Endodermal cell (in vitro differentiated cells): ENCODE data around the gene MYO7A. TPM values are rescaled to one million over a fixed set of nuclear protein-coding genes. Genes with fewer than 3 reads are reported as not detected.

Experiments
- DNase-seq: peaks from one replicate; pipeline ENCODE4 v3.0.0-alpha.2; 2017
- H3K27ac ChIP-seq: 2 replicates; pipeline ENCODE4 v1.5.1; 2013; ENCODE audit warnings: mild to moderate bottlenecking, low read depth, low read length, moderate library complexity
- H3K27me3 ChIP-seq: 2 replicates; pipeline ENCODE4 v1.6.1; 2013; ENCODE audit warnings: mild to moderate bottlenecking, low read length, moderate library complexity; ENCODE audit not compliant: insufficient read depth, control insufficient read depth, poor library complexity, severe bottlenecking
- H3K36me3 ChIP-seq: 2 replicates; pipeline ENCODE4 v1.7.0; 2013; ENCODE audit warnings: mild to moderate bottlenecking, low read length, moderate library complexity; ENCODE audit not compliant: control insufficient read depth, insufficient read depth
- H3K4me1 ChIP-seq: one replicate; pipeline ENCODE4 v1.7.0; 2013; ENCODE audit warnings: low read length; ENCODE audit not compliant: control insufficient read depth, insufficient read depth
- H3K4me3 ChIP-seq: 2 replicates; pipeline ENCODE4 v1.5.1; 2013; ENCODE audit warnings: mild to moderate bottlenecking, low read length, moderate library complexity
- H3K9ac ChIP-seq: 2 replicates; pipeline ENCODE4 v1.6.1; 2013; ENCODE audit warnings: mild to moderate bottlenecking, low read length, moderate library complexity; ENCODE audit not compliant: poor library complexity, severe bottlenecking; ENCODE audit errors: extremely low read depth
- H3K9me3 ChIP-seq: 2 replicates; pipeline ENCODE4 v1.6.1; 2013; ENCODE audit warnings: mild to moderate bottlenecking, low read length, moderate library complexity; ENCODE audit not compliant: control insufficient read depth
- H3K27ac Mint-ChIP-seq: 2 replicates; pipeline ENCODE4 v1.8.0; 2020; ENCODE audit warnings: mixed read lengths
- H3K27me3 Mint-ChIP-seq: 2 replicates; pipeline ENCODE4 v1.8.0; 2021; ENCODE audit warnings: mild to moderate bottlenecking, mixed read lengths; ENCODE audit not compliant: insufficient read depth
- H3K36me3 Mint-ChIP-seq: 2 replicates; pipeline ENCODE4 v1.8.0; 2020; ENCODE audit warnings: low read depth, mixed read lengths
- H3K4me1 Mint-ChIP-seq: 2 replicates; pipeline ENCODE4 v1.8.0; 2020; ENCODE audit warnings: mixed read lengths
- H3K4me3 Mint-ChIP-seq: 2 replicates; pipeline ENCODE4 v1.8.0; 2020; ENCODE audit warnings: mild to moderate bottlenecking, moderate library complexity, mixed read lengths
- H3K9me3 Mint-ChIP-seq: 2 replicates; pipeline ENCODE4 v1.8.0; 2020; ENCODE audit warnings: mild to moderate bottlenecking, mixed read lengths
- WGBS, 2 experiments: methylation state at CpG; one replicate each; pipeline versions ENCODE4 v1.1.5 to v1.1.7; 2013; ENCODE audit warnings: missing lambda C conversion rate in 2 of 2, mixed read lengths in 1 of 2; ENCODE audit not compliant: insufficient coverage in 1 of 2, insufficient read length in 1 of 2; 5-methylcytosine and 5-hydroxymethylcytosine counted together
- total RNA-seq, 2 donors: library from RNA; stranded (reverse); fragmentation: NEBNext Ultra II Directional in 1 of 2; extraction: Animal tissue kit (Norgen Biotek cat#: 25700) in 1 of 2; gene quantifications; 2 replicates in 1 of 2; 3 replicates in 1 of 2; pipeline ENCODE4 v1.2.1, GENCODE V29; 2021
- TF ChIP-seq, protein P1 (sequence below): fragments of 200-600 bp; sonication (generic); conservative IDR thresholded peaks from 2 replicates; pipeline ENCODE4 v1.5.0; 2021; ENCODE audit warnings: antibody characterized with exemption, mild to moderate bottlenecking

The MYO7A gene
- total RNA-seq, 2 donors from 2014 or later: 2.4 to 2.7 TPM

DNA sequence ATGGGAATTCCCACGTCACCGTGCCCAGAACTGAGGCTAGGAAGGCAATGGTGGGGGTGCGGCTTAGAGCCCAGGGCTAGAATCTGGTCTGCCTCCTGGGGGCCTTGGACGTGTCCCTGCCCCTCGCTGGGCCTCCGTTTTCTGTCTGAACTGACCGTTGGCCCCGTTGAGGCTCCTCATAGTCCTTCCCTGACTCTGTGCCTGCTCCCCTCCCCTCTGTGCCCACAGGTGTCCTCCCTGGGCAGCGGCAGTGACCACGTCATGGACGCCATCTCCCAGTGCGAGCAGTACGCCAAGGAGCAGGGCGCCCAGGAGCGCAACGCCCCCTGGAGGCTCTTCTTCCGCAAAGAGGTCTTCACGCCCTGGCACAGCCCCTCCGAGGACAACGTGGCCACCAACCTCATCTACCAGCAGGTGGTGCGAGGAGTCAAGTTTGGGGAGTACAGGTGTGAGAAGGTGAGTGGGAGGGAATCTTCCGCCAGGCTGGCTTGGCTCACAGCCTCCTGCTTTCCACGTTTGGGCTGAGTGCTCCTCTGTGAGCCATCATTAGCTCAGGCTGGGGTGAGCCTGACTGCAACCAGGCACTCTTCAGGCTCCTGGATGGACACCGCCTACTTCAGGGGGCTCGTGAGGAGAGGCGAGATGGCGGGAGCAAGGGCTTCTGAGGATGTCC lies 63.9 kb downstream of the MYO7A start:
- no peaks in the 10 kb centered on the region for H3K36me3 Mint-ChIP-seq
- peak; percentile 98 for DNase-seq
- H3K9me3 ChIP-seq: no peaks in the 10 kb centered on the region
- peak overlapping the region; percentile 90 for H3K27ac Mint-ChIP-seq
- peaks cover 3% of the 10 kb centered on the region for H3K4me1 ChIP-seq
- TF ChIP-seq, protein P1, sequence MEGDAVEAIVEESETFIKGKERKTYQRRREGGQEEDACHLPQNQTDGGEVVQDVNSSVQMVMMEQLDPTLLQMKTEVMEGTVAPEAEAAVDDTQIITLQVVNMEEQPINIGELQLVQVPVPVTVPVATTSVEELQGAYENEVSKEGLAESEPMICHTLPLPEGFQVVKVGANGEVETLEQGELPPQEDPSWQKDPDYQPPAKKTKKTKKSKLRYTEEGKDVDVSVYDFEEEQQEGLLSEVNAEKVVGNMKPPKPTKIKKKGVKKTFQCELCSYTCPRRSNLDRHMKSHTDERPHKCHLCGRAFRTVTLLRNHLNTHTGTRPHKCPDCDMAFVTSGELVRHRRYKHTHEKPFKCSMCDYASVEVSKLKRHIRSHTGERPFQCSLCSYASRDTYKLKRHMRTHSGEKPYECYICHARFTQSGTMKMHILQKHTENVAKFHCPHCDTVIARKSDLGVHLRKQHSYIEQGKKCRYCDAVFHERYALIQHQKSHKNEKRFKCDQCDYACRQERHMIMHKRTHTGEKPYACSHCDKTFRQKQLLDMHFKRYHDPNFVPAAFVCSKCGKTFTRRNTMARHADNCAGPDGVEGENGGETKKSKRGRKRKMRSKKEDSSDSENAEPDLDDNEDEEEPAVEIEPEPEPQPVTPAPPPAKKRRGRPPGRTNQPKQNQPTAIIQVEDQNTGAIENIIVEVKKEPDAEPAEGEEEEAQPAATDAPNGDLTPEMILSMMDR: peak; percentile 99
- H3K27me3 Mint-ChIP-seq: peaks cover 2% of the 10 kb centered on the region
- no peak overlapping the region for H3K27ac ChIP-seq
- no peaks in the 10 kb centered on the region for H3K27me3 ChIP-seq
- 52% methylated on average over 15 to 27 of the region's 27 CpGs for WGBS, 2 experiments
- no peaks in the 10 kb centered on the region for H3K36me3 ChIP-seq
- H3K4me1 Mint-ChIP-seq: peaks cover 4% of the 10 kb centered on the region
- H3K9ac ChIP-seq: no peak overlapping the region
- H3K4me3 ChIP-seq: no peak overlapping the region
- no peaks in the 10 kb centered on the region for H3K9me3 Mint-ChIP-seq
- H3K4me3 Mint-ChIP-seq: peak overlapping the region; percentile 53

DNA sequence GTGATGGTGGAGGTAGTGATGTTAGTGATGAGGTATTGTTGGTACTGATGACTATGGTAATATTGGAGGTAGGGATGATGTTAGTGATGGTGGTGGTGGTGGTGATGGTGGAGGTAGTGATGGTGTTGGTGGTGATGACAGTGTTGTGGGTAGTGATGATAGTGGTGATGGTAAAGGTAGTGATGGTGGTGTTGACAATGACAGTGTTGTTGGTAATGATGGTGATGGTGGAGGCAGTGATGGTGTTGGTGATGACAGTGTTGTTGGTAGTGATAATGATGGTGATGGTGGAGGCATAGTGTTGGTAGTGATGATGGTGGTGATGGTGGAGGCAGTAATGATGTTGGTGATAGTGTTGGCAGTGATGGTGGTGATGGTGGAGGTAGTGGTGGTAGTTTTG lies 65.1 kb downstream of the MYO7A start:
- H3K9me3 ChIP-seq: no peaks in the 10 kb centered on the region
- no peak for DNase-seq
- H3K9ac ChIP-seq: no peak overlapping the region
- H3K4me1 ChIP-seq: peaks cover under 1% of the 10 kb centered on the region
- no peaks in the 10 kb centered on the region for H3K9me3 Mint-ChIP-seq
- H3K27me3 Mint-ChIP-seq: peaks cover 2% of the 10 kb centered on the region
- H3K27me3 ChIP-seq: no peaks in the 10 kb centered on the region
- peaks cover 4% of the 10 kb centered on the region for H3K4me1 Mint-ChIP-seq
- no peaks in the 10 kb centered on the region for H3K36me3 Mint-ChIP-seq
- TF ChIP-seq, protein P1: no peak
- H3K27ac Mint-ChIP-seq: no peak overlapping the region
- no peak overlapping the region for H3K4me3 Mint-ChIP-seq
- no peak overlapping the region for H3K27ac ChIP-seq
- no peak overlapping the region for H3K4me3 ChIP-seq
- H3K36me3 ChIP-seq: no peaks in the 10 kb centered on the region

DNA sequence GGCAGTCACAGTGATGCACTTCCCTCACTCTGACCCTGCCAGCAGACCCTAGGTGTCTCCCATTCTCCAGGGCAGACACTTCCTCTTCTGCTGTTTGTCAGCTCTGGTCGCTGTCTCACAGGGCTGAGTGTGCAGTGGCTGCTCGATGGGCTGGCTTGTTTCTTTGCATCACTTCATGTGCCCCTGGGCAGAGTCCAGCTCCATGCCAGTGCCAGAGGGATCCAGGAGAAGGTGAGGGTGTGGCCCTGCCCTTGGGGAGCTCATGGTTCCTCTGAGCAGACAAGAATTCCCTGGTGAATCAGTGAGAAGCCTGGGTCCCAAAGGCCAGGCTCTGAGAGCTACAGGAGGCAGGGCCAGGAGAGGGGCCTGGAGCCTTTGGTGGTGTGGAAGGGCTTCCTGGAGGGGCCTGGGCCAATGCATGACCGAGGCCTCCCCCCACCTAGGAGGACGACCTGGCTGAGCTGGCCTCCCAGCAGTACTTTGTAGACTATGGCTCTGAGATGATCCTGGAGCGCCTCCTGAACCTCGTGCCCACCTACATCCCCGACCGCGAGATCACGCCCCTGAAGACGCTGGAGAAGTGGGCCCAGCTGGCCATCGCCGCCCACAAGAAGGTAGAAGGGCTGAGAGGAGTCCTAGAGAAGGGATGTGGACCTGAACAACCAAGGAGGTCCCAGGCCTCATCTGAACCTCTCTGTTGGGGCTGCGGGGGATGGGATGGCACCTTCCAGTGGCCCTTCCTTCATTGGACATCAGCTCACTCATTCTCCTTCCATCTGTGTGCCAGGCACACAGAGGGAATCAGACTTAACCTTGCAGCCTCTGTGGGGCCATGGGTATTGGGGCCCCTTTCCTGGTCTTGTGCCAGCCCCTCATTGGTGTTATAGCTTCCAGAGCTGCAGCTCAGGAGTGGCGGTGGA lies 66.1 kb downstream of the MYO7A start:
- Mint-ChIP-seq H3K27me3 (peaks cover 2% of the 10 kb centered on the region), H3K9me3 (no peaks in the 10 kb centered on the region), H3K27ac (no peak overlapping the region), H3K4me1 (peaks cover 1% of the 10 kb centered on the region), H3K36me3 (no peaks in the 10 kb centered on the region), H3K4me3 (no peak overlapping the region)
- H3K9me3 ChIP-seq: no peaks in the 10 kb centered on the region
- no peaks in the 10 kb centered on the region for H3K36me3 ChIP-seq
- no peak overlapping the region for H3K9ac ChIP-seq
- H3K4me1 ChIP-seq: no peaks in the 10 kb centered on the region
- WGBS, 2 experiments: 86 to 91% methylated on average over 6 to 15 of the region's 15 CpGs
- no peak overlapping the region for H3K4me3 ChIP-seq
- TF ChIP-seq, protein P1: no peak
- no peak overlapping the region for H3K27ac ChIP-seq
- no peaks in the 10 kb centered on the region for H3K27me3 ChIP-seq
- DNase-seq: no peak
